WERI-Rb-1 (cell line): ENCODE results near the gene ZBTB20.

Source experiments
- DNase-seq: peaks from one replicate; pipeline ENCODE4 v3.0.0-alpha.2; 2020
- H3K27ac ChIP-seq: fragments of 250-450 bp; sonication (Bioruptor Pico); 2 replicates; pipeline ENCODE4 v1.5.1; 2020; ENCODE audit warnings: mild to moderate bottlenecking, moderate library complexity
- H3K27me3 ChIP-seq: fragments of 250-450 bp; sonication (Bioruptor Pico); 2 replicates; pipeline ENCODE4 v1.5.1; 2021; ENCODE audit warnings: mild to moderate bottlenecking, low read depth, moderate library complexity; ENCODE audit not compliant: insufficient read depth, severe bottlenecking
- H3K36me3 ChIP-seq: fragments of 250-450 bp; sonication (Bioruptor Pico); 2 replicates; pipeline ENCODE4 v1.5.1; 2020; ENCODE audit warnings: mild to moderate bottlenecking, moderate library complexity
- H3K4me3 ChIP-seq: 2 replicates; pipeline ENCODE4 v1.5.1; 2011; ENCODE audit warnings: low read depth, mild to moderate bottlenecking, control low read depth, low read length
- H3K9me3 ChIP-seq: fragments of 250-450 bp; sonication (Bioruptor Pico); 2 replicates; pipeline ENCODE4 v1.5.1; 2021; ENCODE audit warnings: mild to moderate bottlenecking, moderate library complexity; ENCODE audit not compliant: severe bottlenecking
- CTCF ChIP-seq: IDR thresholded peaks from 2 replicates; pipeline ENCODE4 v1.5.1; 2011; ENCODE audit warnings: low read depth, mild to moderate bottlenecking, control low read depth, inconsistent platforms, low read length

ZBTB20 gene

GRCh38 chr3:114558271-114558670, 588.8 kb downstream of the ZBTB20 start:
- TF ChIP-seq CTCF: no peak
- Histone ChIP-seq H3K36me3 (no peaks in the 10 kb centered on the region), H3K4me3 (no peak overlapping the region), H3K9me3 (no peaks in the 10 kb centered on the region), H3K27ac (no peak overlapping the region), H3K27me3 (peaks cover 5% of the 10 kb centered on the region)
- DNase-seq: no peak

GRCh38 chr3:114557791-114558190, 589.3 kb downstream of the ZBTB20 start:
- no peak for TF ChIP-seq CTCF
- H3K27ac ChIP-seq: no peak overlapping the region
- no peaks in the 10 kb centered on the region for H3K36me3 ChIP-seq
- no peak for DNase-seq
- peaks cover 5% of the 10 kb centered on the region for H3K27me3 ChIP-seq
- H3K9me3 ChIP-seq: no peaks in the 10 kb centered on the region
- no peak overlapping the region for H3K4me3 ChIP-seq

GRCh38 chr3:114556657-114557213, 590.4 kb downstream of the ZBTB20 start:
- Histone ChIP-seq H3K27ac (no peak overlapping the region), H3K4me3 (no peak overlapping the region), H3K27me3 (peaks cover 5% of the 10 kb centered on the region), H3K9me3 (no peaks in the 10 kb centered on the region), H3K36me3 (no peaks in the 10 kb centered on the region)
- DNase-seq: no peak
- TF ChIP-seq CTCF: no peak

- Histone ChIP-seq H3K36me3 (no peaks in the 10 kb centered on the region), H3K27ac (no peak overlapping the region), H3K27me3 (no peaks in the 10 kb centered on the region), H3K4me3 (no peak overlapping the region), H3K9me3 (no peaks in the 10 kb centered on the region)
- TF ChIP-seq CTCF: no peak
- DNase-seq: no peak
Observed at GRCh38 chr3:114554731-114555130, 592.4 kb downstream of the ZBTB20 start.

- Histone ChIP-seq H3K27me3 (no peaks in the 10 kb centered on the region), H3K9me3 (no peaks in the 10 kb centered on the region), H3K27ac (no peak overlapping the region), H3K4me3 (no peak overlapping the region), H3K36me3 (no peaks in the 10 kb centered on the region)
- no peak for TF ChIP-seq CTCF
- DNase-seq: no peak
Observed at GRCh38 chr3:114553949-114554593, 593.0 kb downstream of the ZBTB20 start.

GRCh38 chr3:114552527-114552812, 594.6 kb downstream of the ZBTB20 start:
- Histone ChIP-seq H3K27me3 (no peaks in the 10 kb centered on the region), H3K27ac (no peak overlapping the region), H3K36me3 (no peaks in the 10 kb centered on the region), H3K4me3 (no peak overlapping the region), H3K9me3 (no peaks in the 10 kb centered on the region)
- TF ChIP-seq CTCF: no peak
- no peak for DNase-seq
